GM21515 (cell line): ENCODE data around the gene SPNS3.

Source experiments
- ATAC-seq: cut with Tn5 transposase; IDR thresholded peaks from one replicate; pipeline ENCODE4 v1.9.1; 2021; ENCODE audit not compliant: unreplicated experiment

Gene SPNS3

GRCh38 chr17:4426499-4427208 lies 7.1 kb upstream of the SPNS3 start:
- ATAC-seq, result no peak

DNA sequence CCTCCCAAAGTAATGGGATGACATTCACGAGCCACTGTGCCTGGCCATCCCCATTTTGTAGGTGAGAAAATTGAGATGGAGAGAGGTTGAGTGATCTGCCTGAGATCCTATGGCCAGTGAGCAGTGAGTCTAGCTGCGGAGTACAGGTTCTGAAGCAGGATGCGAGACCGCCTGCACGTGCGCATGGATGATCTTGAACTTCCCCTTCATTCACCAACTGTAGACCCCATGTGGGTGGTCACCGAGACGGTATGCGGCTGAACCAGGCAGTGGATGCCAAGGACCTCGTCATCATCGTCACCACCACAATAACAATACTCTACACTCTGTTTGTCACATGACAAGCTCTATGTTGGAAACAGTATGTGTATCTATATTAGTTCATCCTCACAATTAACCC lies 6.2 kb upstream of the SPNS3 start:
- ATAC-seq, result no peak

DNA sequence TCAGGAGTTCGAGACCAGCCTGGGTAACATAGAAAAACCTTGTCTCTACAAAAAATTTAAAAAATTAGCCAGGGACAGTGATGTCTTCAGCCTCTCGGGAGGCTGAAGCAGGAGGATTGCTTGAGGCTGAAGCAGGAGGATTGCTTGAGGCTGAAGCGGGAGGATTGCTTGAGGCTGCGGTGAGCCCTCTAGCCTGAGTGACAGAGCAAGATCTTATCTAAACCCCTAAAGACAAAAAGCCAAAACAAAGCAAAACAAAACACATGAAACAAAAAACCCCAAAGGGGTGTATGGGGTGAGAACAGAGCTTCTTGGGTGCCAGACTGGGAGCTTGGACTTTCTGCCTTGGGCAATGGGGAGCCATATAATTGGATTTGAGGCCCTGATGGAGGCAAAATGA lies 2.6 kb downstream of the SPNS3 start:
- no peak for ATAC-seq

GRCh38 chr17:4436846-4437245 lies 3.1 kb downstream of the SPNS3 start:
- no peak for ATAC-seq

DNA sequence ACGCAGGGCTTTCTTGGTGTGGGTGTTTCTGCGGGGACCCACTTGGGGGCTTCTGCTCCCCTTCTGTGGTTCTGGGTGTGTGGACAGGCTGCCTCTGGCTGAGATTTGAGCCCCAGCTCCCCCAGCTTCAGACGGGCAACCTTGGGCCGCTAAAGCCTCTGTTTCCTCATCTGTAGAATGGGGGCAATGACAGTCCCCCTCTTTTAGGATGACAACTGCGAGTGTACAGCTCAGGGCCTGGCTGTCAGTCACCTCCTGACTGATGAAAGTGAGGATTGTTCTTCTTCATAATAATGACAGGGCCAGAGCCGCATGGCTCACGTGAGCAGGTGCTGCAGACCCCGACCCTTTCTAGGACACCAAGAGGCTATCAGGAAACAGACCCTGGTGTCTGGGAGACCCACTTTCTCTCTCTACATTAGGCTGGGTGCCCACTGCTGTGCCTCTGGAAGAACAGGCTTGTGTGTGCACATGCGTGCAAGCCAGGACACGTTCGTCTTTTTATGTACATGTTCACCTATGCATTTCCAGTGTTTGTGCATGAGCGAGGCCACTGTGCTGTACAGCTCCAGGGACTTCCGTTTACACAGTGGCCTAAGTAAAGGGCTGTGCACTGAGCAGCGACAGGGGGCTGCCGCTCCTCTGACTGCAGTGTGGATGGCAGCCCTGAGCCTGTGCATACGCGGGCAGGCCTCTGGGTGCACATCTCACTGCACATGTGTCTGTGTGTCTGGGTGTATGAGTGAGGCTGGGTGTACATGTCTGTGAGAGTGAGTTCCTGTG lies 4.6 kb downstream of the SPNS3 start:
- ATAC-seq, result no peak

GRCh38 chr17:4440021-4440420 lies 6.3 kb downstream of the SPNS3 start:
- ATAC-seq, result no peak

DNA sequence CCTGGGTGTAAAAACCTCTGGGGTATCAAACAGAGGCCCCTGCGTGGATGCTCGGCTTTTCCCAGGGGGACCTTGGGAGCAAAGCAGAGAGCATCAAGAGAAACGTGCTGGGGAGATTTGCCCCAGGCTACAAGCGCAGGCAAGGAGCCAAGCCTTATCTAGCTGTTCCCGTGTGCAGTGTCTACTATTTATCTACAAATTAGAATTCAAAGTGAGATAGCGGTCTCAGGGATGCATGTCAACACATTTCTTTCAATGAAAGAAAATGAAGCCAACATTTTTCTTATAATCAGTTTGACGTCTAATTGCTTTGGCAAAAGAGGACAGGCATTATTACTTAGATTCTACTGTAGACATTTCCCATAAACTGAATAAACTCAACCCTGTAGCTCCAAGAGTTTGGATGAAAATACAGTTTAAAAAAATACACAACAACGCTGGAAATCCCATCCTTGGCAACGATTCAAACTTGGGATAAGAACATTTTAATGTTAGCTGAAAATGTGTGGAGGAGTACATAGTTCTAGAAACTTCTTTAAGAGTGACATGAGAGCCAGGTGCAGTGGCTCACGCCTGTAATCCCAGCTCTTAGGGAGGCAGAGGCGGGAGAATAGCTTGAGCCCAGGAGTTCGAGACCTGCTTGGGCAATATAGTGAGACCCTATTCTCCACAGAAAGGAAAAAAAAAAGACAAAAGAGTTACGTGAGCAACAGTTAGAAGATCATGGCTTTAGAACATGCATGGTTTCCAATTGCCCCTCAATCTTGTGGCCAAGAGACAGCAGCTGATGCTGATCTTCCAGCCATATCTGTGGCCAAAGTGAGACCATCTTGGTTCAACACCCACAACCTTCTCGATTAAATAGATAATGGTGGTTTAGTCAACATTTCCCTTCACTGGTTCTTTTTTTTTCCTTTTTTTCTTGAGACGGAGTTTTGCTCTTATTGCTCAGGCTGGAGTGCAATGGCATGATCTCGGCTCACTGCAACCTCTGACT lies 7.2 kb downstream of the SPNS3 start:
- ATAC-seq, result no peak

DNA sequence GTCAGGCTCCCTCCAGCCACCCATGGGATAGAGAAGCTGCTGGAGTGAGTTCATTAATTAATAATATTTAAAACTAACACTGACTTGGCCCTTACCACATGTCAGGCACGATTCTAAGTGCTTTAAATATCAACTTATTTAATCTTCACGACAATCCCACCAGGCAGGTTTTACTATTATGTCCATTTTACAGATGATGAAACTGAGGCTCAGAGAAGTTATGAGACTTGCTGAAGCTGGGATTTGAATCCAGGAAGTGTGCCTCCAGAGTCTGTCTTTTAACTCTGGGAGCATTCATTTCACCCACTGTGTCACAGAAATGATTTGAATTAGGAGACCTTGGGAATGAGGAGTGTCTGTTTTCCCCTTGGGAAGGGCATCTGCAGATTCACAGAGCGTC lies 8.8 kb downstream of the SPNS3 start:
- no peak for ATAC-seq

GRCh38 chr17:4443476-4443875 lies 9.7 kb downstream of the SPNS3 start:
- no peak for ATAC-seq

DNA sequence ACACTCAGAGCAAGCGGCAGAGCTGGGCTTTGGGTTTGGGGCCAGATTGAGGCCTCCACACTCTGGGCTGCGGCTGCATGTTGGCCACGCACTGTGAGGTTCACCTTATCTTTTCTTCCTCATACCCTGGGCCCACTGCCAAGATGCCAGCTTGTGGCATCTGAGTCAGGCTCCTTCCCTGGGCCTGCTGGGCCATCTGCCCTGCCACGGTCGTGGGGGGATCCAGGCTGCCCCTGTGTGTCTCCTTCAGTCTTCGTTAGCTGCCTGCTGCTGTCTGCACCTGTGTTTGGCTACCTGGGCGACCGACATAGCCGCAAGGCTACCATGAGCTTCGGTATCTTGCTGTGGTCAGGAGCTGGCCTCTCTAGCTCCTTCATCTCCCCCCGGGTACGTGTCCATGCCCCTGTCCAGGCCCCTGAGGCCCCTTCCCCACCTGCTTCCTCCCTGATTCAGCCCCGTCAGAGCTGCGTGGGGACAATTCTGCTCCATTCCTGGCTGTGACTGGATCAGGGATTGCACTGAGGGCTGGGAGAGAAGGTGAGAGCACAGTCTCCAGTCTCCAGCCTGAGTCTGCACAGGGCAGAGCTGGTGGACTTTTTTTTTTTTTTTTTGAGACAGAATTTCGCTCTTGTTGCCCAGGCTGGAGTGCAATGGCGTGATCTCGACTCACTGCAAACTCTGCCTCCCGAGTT lies 11.2 kb downstream of the SPNS3 start:
- no peak for ATAC-seq

- no peak for ATAC-seq
These were observed 12.0 kb downstream of the SPNS3 start for GRCh38 chr17:4445731-4446130.

- no peak for ATAC-seq
These were observed 12.8 kb downstream of the SPNS3 start for GRCh38 chr17:4446326-4447071.

GRCh38 chr17:4448197-4448980 lies 14.6 kb downstream of the SPNS3 start:
- no peak for ATAC-seq

DNA sequence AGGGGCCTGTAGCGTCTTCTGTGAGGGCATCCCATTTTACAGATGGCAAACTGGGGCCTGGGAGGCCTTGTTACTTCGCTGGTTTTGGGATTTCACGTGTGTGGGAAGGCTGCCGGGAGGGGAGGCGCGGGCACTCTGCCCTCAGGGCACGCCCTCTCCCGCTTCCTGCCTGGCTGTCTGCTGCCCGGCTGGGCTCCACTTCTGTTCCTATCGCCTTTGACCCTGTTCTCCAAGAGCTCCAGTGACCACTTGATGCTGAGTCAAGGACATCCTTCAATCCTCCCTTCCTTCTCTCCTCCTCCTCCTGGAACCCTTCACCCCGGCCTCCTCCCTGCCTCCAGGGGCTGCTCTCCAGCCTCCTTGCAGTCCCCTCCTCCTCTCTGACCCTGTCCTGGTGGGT lies 16.0 kb downstream of the SPNS3 start:
- no peak for ATAC-seq

DNA sequence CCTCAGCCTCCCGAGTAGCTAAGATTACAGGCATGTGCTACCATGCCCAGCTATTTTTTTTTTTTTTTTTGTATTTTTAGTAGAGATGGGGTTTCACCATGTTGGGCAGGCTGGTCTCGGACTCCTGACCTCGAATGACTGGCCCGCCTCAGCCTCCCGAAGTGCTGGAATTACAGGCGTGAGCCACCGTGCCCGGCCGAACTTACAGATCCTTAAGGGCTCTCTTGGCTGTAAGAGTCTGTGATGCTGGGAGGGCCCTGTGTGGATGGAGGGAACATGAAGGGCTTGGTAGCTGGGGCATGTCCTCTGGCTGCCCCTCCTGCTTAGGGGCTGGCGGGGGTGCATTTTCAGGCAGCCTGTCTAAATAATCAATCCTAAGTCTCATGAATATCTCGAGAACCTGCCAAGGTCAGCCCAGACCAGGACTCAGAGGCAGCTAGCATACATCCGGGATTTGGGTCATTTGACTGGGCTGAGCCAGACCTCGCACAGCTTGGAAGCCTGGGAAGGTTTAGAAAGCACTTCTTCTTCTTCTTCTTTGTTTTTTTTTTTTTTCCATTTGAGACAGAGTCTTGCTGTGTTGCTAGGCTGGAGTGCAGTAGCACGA lies 17.1 kb downstream of the SPNS3 start:
- ATAC-seq, result no peak

- ATAC-seq, result no peak
These were observed 20.3 kb downstream of the SPNS3 start for GRCh38 chr17:4453812-4454591.

DNA sequence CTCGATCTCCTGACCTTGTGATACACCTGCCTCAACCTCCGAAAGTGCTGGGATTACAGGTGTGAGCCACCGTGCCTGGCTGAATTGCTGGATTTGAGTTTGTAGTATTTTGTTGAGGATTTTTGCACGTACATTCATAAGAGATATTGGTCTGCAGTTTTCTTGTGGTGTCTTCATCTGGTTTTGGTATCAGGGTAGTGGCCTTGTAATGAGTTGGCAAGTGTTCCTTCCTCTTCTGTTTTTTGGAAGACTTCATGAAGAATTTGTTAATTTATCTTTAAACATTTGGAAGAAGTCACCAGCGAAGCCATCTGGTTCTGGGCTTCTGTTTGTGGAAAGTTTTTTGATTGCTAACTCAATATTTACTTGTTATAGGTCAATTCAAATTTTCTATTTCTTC lies 26.9 kb downstream of the SPNS3 start:
- no peak for ATAC-seq

- ATAC-seq, result no peak
These were observed 30.2 kb downstream of the SPNS3 start for GRCh38 chr17:4463818-4464476.
